Activated CD4-positive, alpha-beta T cell treated with anti-CD3 and anti-CD28 coated beads, Interleukin-2, Interleukin-6, amounts not matched to agents 100 ng/mL and 50 ng/mL, durations not matched to agents 16 hours and 8 hours (primary cell): Measurements from ENCODE around the gene DCTN2.

Experiments used
- DNase-seq: peaks from one replicate; pipeline ENCODE4 v3.0.0-alpha.2; 2020

DCTN2 gene

GRCh38 chr12:57549203-57549908, 2.4 kb upstream of the DCTN2 start:
- DNase-seq, result no peak

GRCh38 chr12:57548488-57548887, 1.5 kb upstream of the DCTN2 start:
- DNase-seq, result no peak

GRCh38 chr12:57548013-57548315, 972 bp upstream of the DCTN2 start:
- no peak for DNase-seq

- DNase-seq, result no peak
Measured at GRCh38 chr12:57547288-57548012, 458 bp upstream of the DCTN2 start.

GRCh38 chr12:57545809-57546437, 1.1 kb downstream of the DCTN2 start:
- DNase-seq, result no peak

- DNase-seq, result no peak
Measured at GRCh38 chr12:57543581-57543980, 3.4 kb downstream of the DCTN2 start.

- DNase-seq, result no peak
Measured at GRCh38 chr12:57541717-57542116, 5.3 kb downstream of the DCTN2 start.

GRCh38 chr12:57541001-57541400, 6.0 kb downstream of the DCTN2 start:
- DNase-seq, result no peak

GRCh38 chr12:57539134-57539768, 7.7 kb downstream of the DCTN2 start:
- DNase-seq, result no peak

- no peak for DNase-seq
Measured at GRCh38 chr12:57536597-57536942, 10.4 kb downstream of the DCTN2 start.

- no peak for DNase-seq
Measured at GRCh38 chr12:57535764-57536596, 11.0 kb downstream of the DCTN2 start.

GRCh38 chr12:57534991-57535543, 11.9 kb downstream of the DCTN2 start:
- no peak for DNase-seq

GRCh38 chr12:57534250-57534649, 12.7 kb downstream of the DCTN2 start:
- DNase-seq, result no peak

GRCh38 chr12:57533108-57533507, 13.9 kb downstream of the DCTN2 start:
- DNase-seq, result no peak

- DNase-seq, result no peak
Measured at GRCh38 chr12:57531836-57532235, 15.2 kb downstream of the DCTN2 start.

- no peak for DNase-seq
Measured at GRCh38 chr12:57530396-57531142, 16.4 kb downstream of the DCTN2 start.

- DNase-seq, result no peak
Measured at GRCh38 chr12:57529831-57530230, 17.2 kb downstream of the DCTN2 start.

GRCh38 chr12:57528831-57529555, 18.0 kb downstream of the DCTN2 start:
- no peak for DNase-seq

GRCh38 chr12:57528176-57528575, 18.8 kb downstream of the DCTN2 start:
- no peak for DNase-seq

GRCh38 chr12:57527184-57527583, 19.8 kb downstream of the DCTN2 start:
- no peak for DNase-seq

- no peak for DNase-seq
Measured at GRCh38 chr12:57526477-57527126, 20.4 kb downstream of the DCTN2 start.
